ENCODE results near the gene BICDL2.

GRCh38 chr16:3076577-3076976 is 39.8 kb upstream of the BICDL2 start:
- TF ChIP-seq, protein P1, sequence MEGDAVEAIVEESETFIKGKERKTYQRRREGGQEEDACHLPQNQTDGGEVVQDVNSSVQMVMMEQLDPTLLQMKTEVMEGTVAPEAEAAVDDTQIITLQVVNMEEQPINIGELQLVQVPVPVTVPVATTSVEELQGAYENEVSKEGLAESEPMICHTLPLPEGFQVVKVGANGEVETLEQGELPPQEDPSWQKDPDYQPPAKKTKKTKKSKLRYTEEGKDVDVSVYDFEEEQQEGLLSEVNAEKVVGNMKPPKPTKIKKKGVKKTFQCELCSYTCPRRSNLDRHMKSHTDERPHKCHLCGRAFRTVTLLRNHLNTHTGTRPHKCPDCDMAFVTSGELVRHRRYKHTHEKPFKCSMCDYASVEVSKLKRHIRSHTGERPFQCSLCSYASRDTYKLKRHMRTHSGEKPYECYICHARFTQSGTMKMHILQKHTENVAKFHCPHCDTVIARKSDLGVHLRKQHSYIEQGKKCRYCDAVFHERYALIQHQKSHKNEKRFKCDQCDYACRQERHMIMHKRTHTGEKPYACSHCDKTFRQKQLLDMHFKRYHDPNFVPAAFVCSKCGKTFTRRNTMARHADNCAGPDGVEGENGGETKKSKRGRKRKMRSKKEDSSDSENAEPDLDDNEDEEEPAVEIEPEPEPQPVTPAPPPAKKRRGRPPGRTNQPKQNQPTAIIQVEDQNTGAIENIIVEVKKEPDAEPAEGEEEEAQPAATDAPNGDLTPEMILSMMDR (IDR thresholded peaks at IDR 0.05) = no peak
- TF ChIP-seq POLR2A (IDR thresholded peaks at IDR 0.05) = no peak
- TF ChIP-seq POLR2AphosphoS5 (IDR thresholded peaks at IDR 0.05) = no peak
- TF ChIP-seq EP300 (IDR thresholded peaks at IDR 0.05) = no peak

Measured in suprapubic skin (tissue), 4 donors.